ENCODE data around the gene ATXN2. TPM values are rescaled to one million over a fixed set of nuclear protein-coding genes. Genes with fewer than 3 reads are reported as not detected.

The ATXN2 gene
- total RNA-seq, 4 donors from 2014 or later, result 20.3 to 42.9 (median 25.9) TPM

- intact Hi-C loops (cut with DNase I; ENCODE audit: low total_unique reads), result loop anchor here (5.0 kb wide), 1 partner anchor 47 kb away; no protein-coding TSS in a partner anchor
- no peak for TF ChIP-seq POLR2A (IDR thresholded peaks at IDR 0.05)
- TF ChIP-seq CTCF (IDR thresholded peaks at IDR 0.05), result no peak
- WGBS, 2 donors, result 72 to 80% methylated on average over 4 of the region's 4 CpGs
Observed at GRCh38 chr12:111448846-111449790, 150.0 kb downstream of the ATXN2 start.

GRCh38 chr12:111448266-111448830, 150.8 kb downstream of the ATXN2 start:
- no peak overlapping the region for H3K4me3 ChIP-seq (ENCODE audit: low read depth, poor library complexity, severe bottlenecking)
- WGBS, 2 donors, result 75 to 76% methylated on average over 9 of the region's 9 CpGs
- TF ChIP-seq CTCF (IDR thresholded peaks at IDR 0.05) (no peak), POLR2A (IDR thresholded peaks at IDR 0.05) (no peak)
- DNase-seq (ENCODE audit: low spot score in 2 of 2), result peak; percentile 12 to 79
- intact Hi-C loops (cut with DNase I; ENCODE audit: low total_unique reads), result loop anchor here (5.0 kb wide), 1 partner anchor 46 kb away; no protein-coding TSS in a partner anchor

More at GRCh38 chr12:111448846-111449790, 150.0 kb downstream of the ATXN2 start:
- no peak overlapping the region for H3K4me3 ChIP-seq (ENCODE audit: low read depth, poor library complexity, severe bottlenecking)
- peak; percentile 11 to 66 for DNase-seq (ENCODE audit: low spot score in 2 of 2)

- 88 to 91% methylated on average over 26 to 28 of the region's 28 CpGs for WGBS, 2 donors
- DNase-seq (ENCODE audit: low spot score in 2 of 2), result peak; percentile 11 to 83
- intact Hi-C loops (cut with DNase I; ENCODE audit: low total_unique reads), result loop anchor here (5.0 kb wide), 1 partner anchor 45 kb away; no protein-coding TSS in a partner anchor
- H3K4me3 ChIP-seq (ENCODE audit: low read depth, poor library complexity, severe bottlenecking), result no peak overlapping the region
- TF ChIP-seq CTCF (IDR thresholded peaks at IDR 0.05) (no peak), POLR2A (IDR thresholded peaks at IDR 0.05) (no peak)
Observed at GRCh38 chr12:111447571-111448265, 151.4 kb downstream of the ATXN2 start.

GRCh38 chr12:111446631-111447570, 152.2 kb downstream of the ATXN2 start:
- H3K4me3 ChIP-seq (ENCODE audit: low read depth, poor library complexity, severe bottlenecking), result no peak overlapping the region
- intact Hi-C loops (cut with DNase I; ENCODE audit: low total_unique reads), result loop anchor here (5.0 kb wide), 1 partner anchor 45 kb away; no protein-coding TSS in a partner anchor
- peak; percentile 10 to 78 for DNase-seq (ENCODE audit: low spot score in 2 of 2)
- TF ChIP-seq CTCF (IDR thresholded peaks at IDR 0.05) (no peak), POLR2A (IDR thresholded peaks at IDR 0.05) (no peak)
- WGBS, 2 donors, result 78 to 86% methylated on average over 16 to 20 of the region's 20 CpGs
